HG03097 (cell line): ENCODE data around the gene BCL11B.

Experiments used
- ATAC-seq: cut with Tn5 transposase; IDR thresholded peaks from one replicate; pipeline ENCODE4 v1.9.1; 2021; ENCODE audit not compliant: unreplicated experiment, low FRiP score

Gene BCL11B

DNA sequence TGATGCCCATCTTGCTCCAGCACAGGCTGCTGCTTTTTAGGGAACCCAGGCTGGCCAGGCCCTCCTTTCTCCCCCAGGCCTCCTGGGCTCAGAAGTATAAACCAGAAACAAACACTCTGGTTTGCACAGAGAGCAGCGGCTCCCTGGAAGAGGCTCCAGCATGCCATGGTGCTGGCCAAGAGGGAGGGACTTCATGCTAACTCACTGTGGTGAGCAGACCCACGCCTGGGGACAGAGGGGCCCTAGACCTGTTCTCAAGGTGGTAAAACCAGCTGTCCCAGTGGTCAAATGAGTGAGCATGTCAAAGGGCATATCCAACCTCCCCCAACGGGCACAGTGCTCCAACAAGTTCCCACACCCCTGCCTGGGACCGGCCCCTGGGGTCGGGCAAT is 15.5 kb downstream of the BCL11B start:
- no peak for ATAC-seq

DNA sequence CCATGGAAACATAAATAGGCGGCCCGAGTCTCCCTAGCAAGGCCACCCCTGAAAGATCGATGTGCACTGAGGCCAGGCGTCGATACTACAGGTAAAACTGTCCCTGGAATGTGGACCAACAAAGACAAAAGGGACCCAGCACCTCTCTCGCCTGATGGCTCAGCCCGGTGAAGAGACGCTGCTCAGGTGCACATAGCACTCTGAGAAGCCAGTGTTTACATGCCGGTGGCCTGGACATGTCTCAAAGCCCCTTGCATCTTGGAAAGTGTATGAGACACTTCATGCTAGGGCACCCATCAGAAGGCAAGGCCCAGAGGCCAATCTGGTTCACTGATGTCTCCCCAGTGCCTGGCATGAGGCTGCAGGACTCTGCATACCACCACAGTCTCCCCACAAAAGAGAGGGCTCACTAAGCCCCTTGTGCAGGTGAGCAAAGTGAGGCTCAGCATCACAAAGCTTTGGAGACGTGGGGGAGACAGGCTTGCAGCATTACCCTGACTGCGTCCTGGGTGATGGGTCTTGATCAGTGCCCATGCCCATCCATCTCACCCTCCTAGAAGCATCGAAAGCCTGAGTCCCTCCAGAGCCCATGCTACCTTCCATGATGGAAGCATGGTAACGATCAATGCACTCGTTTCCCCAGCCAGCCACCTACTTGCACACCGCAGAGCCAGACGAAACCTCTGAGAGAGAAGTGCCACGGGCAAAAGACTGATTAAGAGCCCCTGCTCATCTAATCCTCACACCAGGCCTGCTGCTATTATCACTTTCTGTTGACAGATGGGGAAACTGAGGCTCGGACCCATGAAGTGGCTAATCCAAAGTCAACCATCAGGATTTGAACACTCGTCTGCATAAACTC is 16.1 kb downstream of the BCL11B start:
- no peak for ATAC-seq

DNA sequence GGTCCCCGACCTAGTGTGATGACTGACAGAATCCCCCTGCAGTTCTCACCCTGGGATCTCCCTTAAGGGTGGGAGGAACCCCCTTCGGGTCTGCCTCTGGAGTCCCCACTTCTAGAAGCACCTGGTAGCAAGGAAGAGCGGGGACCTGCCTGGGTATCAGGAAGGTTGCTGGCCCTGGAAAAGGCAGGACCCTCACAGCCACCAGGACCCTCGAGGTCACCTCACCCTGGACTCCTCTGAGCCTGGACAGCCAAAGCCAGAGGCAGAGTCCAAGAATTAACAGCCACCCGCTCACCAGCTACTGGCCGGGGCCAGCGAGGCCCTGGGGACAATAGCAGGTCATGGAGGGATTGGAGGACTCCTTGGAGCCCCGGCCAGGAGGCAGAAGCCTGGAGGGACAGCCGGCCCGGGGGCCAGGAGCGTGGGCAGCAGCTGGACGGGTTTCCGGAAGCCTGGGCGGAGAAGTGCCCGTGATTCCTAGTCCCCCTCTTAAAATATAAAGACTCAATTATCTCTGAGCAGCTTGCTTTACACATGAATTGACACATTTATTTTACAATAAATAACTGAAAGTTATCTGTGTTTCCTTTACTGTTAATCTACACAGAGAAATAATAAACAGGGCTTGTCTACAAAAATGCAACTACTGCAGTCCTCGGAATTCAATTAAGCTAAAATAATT is 17.5 kb downstream of the BCL11B start:
- ATAC-seq = no peak

DNA sequence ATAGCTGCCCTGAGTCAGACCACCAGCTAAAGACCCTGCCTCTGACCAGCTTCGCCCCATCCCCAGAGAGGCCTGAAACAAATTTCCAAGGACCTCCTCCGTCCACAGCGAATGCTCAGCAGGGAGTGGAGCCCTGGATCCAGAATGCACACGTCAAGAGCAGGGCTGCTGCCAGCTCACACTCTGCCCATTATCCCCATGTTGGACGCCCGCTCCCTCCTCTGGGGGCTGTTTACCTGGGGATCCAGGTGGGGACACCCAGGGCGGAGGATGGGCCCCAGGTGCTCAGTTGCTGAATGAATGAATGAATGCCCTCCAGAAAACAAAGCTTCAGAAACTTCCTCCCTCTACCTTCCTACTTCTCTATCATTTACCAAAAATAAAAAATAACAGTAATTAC is 18.1 kb downstream of the BCL11B start:
- ATAC-seq = no peak

DNA sequence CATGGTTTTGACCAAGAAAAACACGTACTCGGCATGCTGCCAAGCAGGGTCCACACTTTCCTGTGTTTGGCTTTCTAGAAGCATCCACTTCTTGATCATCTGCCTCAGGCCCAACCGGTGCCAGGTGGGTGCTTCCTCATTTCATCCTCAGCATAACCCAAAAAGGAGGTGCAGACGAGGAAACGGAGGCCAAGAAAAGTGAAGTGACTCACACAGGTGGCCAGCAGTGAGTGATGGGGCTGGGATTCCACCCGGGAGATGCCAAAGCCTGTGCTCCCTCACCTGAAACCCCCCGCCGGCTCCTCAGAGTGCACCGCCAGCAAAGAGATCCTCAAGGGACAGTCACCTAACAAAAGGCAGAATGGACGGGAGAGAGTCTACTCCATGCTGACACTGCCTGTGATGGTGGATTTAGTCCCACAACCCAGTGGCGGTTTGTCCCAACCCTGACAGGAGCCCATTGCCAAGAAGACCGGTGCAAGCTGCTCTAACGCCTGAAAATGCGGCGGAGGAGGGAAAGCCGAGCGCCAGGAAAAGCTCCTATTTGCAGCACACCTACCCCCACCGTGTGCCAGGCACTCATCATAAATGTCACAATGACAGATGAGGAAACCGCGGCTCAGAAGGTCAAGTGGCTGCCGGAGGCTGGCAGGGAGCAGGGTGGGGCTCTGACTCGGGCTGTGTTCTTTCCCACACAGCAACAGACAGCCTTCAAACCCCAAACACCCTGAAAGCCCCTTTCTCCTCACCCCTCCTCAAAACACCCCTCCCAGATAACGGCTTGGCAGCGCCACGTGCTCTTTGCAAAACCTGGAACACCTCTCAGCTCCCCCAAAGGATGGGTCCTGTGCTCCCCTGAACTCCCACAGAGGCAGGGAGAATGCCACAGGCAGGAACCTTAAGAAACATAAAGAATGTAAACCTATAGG is 18.8 kb downstream of the BCL11B start:
- no peak for ATAC-seq

DNA sequence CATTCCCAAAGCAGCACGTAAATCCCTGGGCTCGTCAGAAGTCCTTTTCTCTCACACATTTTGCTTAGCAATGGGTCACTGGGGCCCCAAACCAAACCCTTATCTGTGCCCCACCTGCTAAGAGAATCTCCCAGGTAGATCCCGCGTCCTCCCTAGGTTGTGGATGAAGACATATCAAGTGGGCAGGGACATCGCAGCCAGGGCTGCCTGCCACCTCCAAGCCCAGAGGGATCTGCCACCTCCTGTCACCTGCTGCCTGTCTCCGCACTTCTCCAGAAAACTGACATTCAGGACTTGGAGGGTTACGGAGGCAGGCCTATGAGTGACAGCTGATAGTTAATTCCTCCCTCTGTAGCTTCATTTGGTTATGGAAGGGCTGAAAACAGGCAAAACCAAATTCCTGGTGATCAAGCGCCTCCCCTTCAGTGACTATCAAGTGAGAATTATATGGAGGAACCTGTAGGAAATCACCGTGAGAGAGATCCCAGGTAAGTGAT is 19.5 kb downstream of the BCL11B start:
- no peak for ATAC-seq

DNA sequence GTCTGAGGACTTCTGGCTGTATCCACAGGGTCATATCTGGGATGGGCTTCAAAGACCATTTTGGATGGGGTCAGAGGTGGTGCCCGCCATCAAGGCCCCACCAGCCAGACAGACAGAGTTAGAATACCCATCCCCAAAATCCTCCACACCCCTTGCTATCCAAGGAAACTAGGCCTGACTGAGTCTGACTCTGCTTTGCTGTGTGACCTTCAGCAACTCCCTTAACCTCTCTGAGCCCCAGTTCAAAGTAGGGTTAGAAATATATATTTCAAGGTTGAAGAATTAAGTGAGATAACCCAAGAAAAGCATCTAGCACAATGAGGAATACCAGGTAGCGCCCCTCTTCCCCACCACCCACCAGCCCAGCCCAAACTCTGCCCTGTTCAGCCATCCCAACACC is 20.3 kb downstream of the BCL11B start:
- ATAC-seq = no peak

- ATAC-seq = no peak
These were observed 21.3 kb downstream of the BCL11B start for GRCh38 chr14:99250636-99251208.

- ATAC-seq = no peak
These were observed 22.6 kb downstream of the BCL11B start for GRCh38 chr14:99249389-99249788.

GRCh38 chr14:99248761-99249171 is 23.2 kb downstream of the BCL11B start:
- no peak for ATAC-seq

- no peak for ATAC-seq
These were observed 24.2 kb downstream of the BCL11B start for GRCh38 chr14:99247772-99248171.

- ATAC-seq = no peak
These were observed 24.8 kb downstream of the BCL11B start for GRCh38 chr14:99247101-99247729.

GRCh38 chr14:99246536-99247097 is 25.4 kb downstream of the BCL11B start:
- ATAC-seq = no peak

DNA sequence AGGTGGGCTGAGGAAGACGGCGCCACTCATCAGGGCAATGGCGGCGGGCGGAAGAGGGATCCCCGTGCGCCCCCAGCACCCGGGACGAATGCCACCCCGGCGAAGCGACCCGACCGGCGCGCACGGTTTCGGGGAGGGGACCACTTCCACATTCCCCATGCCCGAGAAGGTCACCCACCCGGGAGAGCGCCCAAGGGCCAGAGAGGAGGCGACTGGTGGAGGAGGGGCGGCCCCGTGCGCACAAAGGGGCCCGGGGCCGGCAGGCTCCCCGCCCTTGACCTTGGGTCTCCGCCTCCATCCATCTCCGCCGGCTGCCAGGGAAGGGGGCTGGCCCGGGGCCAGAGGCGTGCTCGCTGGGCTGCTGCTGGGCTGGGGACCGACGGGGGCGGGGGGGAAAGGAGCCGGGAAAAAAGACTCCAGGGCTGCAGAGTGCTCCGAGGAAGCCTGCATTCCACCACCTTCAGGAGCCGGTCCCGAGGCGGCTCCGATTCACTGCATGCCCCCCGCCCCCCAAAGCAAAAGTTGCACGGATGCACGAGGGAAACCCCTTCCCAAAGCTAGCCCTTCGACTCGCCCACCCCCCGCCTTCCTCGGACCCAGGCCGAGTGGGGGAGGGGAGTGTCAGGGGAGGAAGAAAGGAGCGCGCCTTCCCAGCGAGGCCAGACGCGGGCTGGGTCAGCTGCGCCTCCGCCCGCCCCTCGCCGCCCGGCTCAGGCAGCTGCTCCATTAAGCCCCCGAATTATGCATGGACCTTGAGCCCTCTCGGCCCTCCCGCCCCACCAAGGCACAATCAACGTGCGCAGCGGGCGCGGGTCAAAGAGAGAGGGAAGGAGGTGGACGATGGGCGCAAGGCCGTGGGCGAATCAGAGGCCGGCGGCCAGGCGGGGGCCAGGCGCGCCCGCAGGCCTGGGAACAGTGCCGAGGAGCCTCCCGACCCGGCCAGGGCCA is 26.2 kb downstream of the BCL11B start:
- ATAC-seq = no peak

GRCh38 chr14:99244941-99245563 is 26.9 kb downstream of the BCL11B start:
- ATAC-seq = no peak

DNA sequence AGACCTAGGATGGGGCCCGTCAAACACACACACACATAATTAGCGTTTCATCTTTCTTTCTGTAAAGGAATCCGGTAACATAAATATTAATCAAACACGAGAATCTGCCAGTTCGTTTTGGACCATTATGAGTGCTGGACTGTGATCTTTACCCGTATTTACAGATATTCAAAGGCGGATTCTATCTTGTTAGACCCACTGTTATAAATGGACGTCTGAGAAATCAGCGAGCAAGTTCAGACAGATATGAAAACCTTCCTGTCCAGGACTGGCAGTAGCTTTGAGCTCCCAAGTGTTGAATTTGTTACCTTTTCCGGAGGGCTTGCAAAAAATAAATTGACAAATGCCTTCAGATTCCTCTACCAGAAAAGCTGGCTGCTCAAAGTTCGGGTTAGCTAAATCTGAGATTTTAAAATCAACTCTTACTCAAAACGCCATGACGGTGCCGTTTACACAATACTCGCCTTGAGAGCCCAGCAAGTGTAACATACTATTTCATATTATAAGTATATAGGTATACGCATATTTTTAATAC is 27.6 kb downstream of the BCL11B start:
- ATAC-seq = no peak

DNA sequence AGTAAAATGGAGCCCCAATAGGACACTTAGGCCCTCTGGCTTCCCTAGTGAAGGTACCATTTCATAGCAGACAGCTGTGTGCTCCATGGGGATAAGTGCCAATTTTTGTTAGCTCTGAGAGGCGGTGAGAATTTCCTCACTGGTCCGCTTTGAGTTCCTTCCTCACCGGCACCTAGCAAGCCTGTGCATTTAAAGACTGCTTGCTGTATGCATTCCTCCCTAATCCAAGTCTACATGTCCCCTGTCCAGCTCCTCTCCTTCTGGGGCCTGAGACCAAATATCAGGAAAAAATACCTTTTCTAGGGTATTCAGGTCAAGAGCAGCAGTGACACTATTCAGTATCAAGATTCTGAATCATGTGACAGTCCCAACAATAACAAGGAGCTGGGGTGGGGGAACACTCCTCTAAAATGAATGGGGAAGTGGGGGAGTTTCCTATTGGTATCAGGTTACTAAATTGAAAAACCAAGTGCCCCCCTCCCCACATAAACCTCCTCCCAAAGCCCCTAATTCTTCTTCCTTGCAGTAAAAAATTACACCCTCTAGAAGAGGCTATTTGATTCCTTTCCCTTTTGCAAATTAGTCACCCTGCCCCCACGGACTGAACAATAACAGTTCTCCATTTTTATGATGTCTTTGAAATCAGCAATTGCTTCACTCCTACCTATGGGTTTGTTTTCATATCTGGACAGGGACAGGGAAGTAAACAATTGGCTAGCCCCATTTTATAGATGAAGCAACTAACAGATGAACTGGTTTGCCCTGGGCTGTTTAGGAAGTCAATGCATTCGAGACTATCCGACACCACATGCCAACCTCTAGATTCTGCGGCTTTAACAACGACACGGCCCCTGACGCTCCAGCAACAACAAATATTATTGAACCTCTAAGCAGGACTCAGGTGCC is 28.9 kb downstream of the BCL11B start:
- ATAC-seq = no peak
